ENCODE results near the gene EPHB3. TPM values are rescaled to one million over a fixed set of nuclear protein-coding genes. Genes with fewer than 3 reads are reported as not detected.
"Not testable (repeated sequence)": the region's sequence is repeated elsewhere in the genome, so short reads cannot be mapped to it uniquely, and the experiment has no call there.

EPHB3 gene
- total and polyA plus RNA-seq, 7 donors, result 1.6 to 20.2 (median 1.9) TPM

DNA sequence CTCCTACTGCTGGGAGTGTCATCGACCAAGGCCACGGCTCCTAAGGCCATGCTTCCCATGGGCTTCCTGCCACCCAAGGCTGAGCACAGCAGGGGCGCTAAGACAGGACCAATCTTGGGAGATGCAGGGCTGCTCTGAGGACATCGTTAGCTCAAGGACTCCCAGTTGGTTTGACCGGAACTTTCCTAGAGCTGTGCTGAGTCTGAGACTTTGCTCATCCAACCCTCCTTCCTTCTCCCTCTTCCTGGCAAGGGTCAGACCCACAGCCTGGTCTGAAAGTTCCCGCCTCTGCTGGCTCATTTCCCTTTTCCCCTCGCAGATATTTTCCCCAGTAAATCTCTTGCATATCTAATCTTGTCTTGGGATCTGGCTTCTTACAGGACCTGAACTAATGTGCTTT lies 57.2 kb downstream of the EPHB3 start:
- DNase-seq, result no peak
- Histone ChIP-seq H3K36me3 (no peaks in the 10 kb centered on the region), H3K27me3 (no peaks in the 10 kb centered on the region), H3K4me1 (peaks cover 0 to 20% (median 15%) of the 10 kb centered on the region in 4 donors), H3K9me3 (no peaks in the 10 kb centered on the region), H3K27ac (no peak overlapping the region), H3K4me3 (no peak overlapping the region)
- intact Hi-C loops (cut with DNase I), result no loop called here
- 55 to 69% methylated on average over 7 of the region's 7 CpGs for WGBS, 2 donors
- TF ChIP-seq POLR2A (IDR thresholded peaks at IDR 0.05) (no peak), POLR2AphosphoS5 (IDR thresholded peaks at IDR 0.05) (no peak), EP300 (IDR thresholded peaks at IDR 0.05) (no peak)
- TF ChIP-seq, protein P1, sequence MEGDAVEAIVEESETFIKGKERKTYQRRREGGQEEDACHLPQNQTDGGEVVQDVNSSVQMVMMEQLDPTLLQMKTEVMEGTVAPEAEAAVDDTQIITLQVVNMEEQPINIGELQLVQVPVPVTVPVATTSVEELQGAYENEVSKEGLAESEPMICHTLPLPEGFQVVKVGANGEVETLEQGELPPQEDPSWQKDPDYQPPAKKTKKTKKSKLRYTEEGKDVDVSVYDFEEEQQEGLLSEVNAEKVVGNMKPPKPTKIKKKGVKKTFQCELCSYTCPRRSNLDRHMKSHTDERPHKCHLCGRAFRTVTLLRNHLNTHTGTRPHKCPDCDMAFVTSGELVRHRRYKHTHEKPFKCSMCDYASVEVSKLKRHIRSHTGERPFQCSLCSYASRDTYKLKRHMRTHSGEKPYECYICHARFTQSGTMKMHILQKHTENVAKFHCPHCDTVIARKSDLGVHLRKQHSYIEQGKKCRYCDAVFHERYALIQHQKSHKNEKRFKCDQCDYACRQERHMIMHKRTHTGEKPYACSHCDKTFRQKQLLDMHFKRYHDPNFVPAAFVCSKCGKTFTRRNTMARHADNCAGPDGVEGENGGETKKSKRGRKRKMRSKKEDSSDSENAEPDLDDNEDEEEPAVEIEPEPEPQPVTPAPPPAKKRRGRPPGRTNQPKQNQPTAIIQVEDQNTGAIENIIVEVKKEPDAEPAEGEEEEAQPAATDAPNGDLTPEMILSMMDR (IDR thresholded peaks at IDR 0.05), result no peak

DNA sequence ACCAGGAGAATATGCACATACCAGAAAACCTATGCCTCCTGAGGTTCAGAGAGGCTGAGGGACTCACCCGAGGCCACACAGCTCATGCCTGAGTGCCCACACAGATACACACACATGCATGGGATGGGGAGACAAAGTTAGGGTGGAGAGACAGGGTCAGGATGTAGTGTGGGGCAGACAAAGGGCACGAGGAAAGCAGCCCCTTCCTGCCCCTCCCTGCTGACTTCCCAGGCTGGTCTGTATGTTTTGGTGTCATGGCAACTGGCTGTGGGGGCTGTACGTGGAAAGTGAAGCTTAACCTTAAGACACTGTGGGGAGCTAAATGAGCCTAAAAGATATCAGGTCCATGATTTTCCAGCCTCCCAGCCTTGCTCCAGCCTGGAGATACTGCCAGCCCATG lies 57.8 kb downstream of the EPHB3 start:
- intact Hi-C loops (cut with DNase I), result no loop called here
- H3K9me3 ChIP-seq, result no peaks in the 10 kb centered on the region
- peaks cover 0 to 20% (median 15%) of the 10 kb centered on the region in 4 donors for H3K4me1 ChIP-seq
- no peaks in the 10 kb centered on the region for H3K36me3 ChIP-seq
- no peak overlapping the region for H3K4me3 ChIP-seq
- H3K27me3 ChIP-seq, result no peaks in the 10 kb centered on the region
- WGBS, 2 donors, result 22 to 33% methylated on average over 3 of the region's 3 CpGs
- DNase-seq, result no peak
- peak overlapping the region in 1 of 4 donors; percentile 43 for H3K27ac ChIP-seq
- no peak for TF ChIP-seq POLR2A (IDR thresholded peaks at IDR 0.05)
- no peak for TF ChIP-seq EP300 (IDR thresholded peaks at IDR 0.05)
- TF ChIP-seq, protein P1 (IDR thresholded peaks at IDR 0.05), result no peak
- TF ChIP-seq POLR2AphosphoS5 (IDR thresholded peaks at IDR 0.05), result no peak

DNA sequence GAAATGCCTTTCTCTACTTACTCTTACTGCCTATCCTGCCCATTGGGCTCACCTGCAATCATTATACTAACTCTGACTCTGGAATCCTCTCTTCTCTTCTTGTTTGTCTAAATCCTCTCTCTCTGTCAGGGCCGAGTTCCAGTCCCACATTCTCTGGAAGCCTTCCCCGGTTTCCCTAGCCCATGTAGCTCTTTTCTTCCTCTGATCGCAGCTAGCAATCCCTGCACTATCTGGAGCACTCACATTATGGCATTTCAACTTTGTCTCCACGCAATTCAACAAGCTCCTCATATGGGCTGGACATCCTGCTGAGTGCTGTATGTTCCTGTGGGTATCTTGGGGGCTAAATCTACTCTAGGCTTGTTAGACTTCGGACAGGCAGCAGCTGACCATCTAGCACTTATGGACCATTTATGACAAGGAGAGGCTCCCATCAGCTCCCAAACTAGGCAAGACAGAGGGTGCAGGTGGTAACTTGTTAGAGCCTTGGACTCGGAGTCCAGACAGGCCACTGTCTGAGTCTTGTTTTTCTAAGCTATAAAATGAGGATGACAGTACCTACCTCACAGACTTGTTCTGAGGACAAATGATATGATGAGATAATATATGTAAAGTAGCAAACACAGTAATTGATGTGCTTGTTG lies 58.3 kb downstream of the EPHB3 start:
- Histone ChIP-seq H3K4me1 (peaks cover 0 to 20% (median 15%) of the 10 kb centered on the region in 4 donors), H3K36me3 (no peaks in the 10 kb centered on the region), H3K27ac (peak overlapping the region in 1 of 4 donors; percentile 43), H3K9me3 (no peaks in the 10 kb centered on the region), H3K27me3 (no peaks in the 10 kb centered on the region), H3K4me3 (no peak overlapping the region)
- no peak for DNase-seq
- intact Hi-C loops (cut with DNase I), result no loop called here
- 73 to 78% methylated on average over 6 of the region's 6 CpGs for WGBS, 2 donors
- TF ChIP-seq, protein P1 (IDR thresholded peaks at IDR 0.05), result no peak
- TF ChIP-seq POLR2AphosphoS5 (IDR thresholded peaks at IDR 0.05) (no peak), EP300 (IDR thresholded peaks at IDR 0.05) (no peak), POLR2A (IDR thresholded peaks at IDR 0.05) (no peak)

DNA sequence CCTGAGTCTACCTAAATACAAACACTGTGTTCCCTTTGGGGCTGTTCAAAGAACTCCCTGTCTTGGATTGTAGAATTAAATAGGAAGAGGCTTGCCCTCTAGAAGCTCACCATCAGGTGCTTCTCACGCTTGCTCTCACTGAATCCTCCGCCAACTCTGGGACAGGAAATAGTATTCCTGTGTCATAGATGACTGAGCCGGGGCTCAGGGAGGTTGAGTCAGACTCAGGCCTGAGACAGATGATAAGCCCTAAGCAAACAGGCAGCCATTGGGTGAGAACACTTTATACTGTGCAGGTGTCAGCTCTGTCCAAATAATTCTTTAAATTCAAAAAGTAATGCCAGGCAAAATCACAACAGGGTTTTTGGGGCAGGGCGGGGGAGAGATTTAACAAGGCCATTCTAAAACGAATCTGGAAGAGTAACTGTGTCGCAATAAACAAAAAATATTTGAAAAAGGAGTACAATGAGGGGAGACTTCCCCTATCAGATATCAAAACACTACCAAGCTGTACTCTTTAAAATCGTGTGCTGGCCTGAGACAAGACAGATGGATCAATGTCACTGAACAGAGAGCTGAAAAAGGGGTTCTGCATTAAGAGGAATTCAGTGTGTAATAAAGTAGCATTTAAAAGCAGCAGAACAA lies 59.0 kb downstream of the EPHB3 start:
- Histone ChIP-seq H3K27me3 (no peaks in the 10 kb centered on the region), H3K4me1 (peaks cover 0 to 20% (median 15%) of the 10 kb centered on the region in 4 donors), H3K9me3 (no peaks in the 10 kb centered on the region), H3K36me3 (no peaks in the 10 kb centered on the region), H3K4me3 (no peak overlapping the region), H3K27ac (no peak overlapping the region)
- no peak for TF ChIP-seq EP300 (IDR thresholded peaks at IDR 0.05)
- TF ChIP-seq POLR2AphosphoS5 (IDR thresholded peaks at IDR 0.05), result no peak
- TF ChIP-seq, protein P1 (IDR thresholded peaks at IDR 0.05), result no peak
- TF ChIP-seq POLR2A (IDR thresholded peaks at IDR 0.05), result no peak
- 70 to 76% methylated on average over 7 of the region's 7 CpGs for WGBS, 2 donors
- no peak for DNase-seq
- intact Hi-C loops (cut with DNase I), result no loop called here

DNA sequence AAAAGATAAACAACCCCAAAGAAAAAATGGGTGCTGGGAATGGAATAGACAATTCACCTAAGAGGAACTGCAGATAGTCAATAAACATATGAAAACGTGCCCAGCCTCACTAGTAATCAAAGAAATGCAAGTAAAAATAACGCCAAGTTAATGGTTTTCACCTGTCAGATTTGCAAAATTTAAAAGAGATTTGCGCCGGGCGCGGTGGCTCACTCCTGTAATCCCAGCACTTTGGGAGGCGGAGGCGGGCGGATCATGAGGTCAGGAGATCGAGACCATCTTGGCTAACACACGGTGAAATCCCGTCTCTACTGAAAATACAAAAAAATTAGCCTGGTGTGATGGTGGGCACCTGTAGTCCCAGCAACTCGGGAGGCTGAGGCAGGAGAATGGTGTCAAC lies 60.6 kb downstream of the EPHB3 start:
- intact Hi-C loops (cut with DNase I); DNase-seq: not testable (repeated sequence)
- WGBS, 2 donors, result 84 to 92% methylated on average over 13 of the region's 13 CpGs

More for the DNA sequence above, 60.6 kb downstream of the EPHB3 start:
- H3K36me3 ChIP-seq, H3K9me3 ChIP-seq, H3K4me3 ChIP-seq, H3K27ac ChIP-seq, H3K27me3 ChIP-seq: not testable (repeated sequence)
- H3K4me1 ChIP-seq, result peaks cover 0 to 20% (median 15%) of the 10 kb centered on the region in 4 donors

All from sigmoid colon (tissue), 7 donors.